Retinal pigment epithelial cell (primary cell): ENCODE results near the gene LPCAT1.

Source experiments
- DNase-seq: peaks from one replicate; pipeline ENCODE4 v3.0.0-alpha.2; 2010; ENCODE audit warnings: low read depth
- H3K4me3 ChIP-seq: 2 replicates; pipeline ENCODE4 v1.5.1; 2011; ENCODE audit warnings: mild to moderate bottlenecking, low read length, control low read depth, moderate library complexity
- CTCF ChIP-seq: conservative IDR thresholded peaks from 2 replicates; pipeline ENCODE4 v1.5.1; 2011; ENCODE audit warnings: low read depth, low read length, control low read depth, inconsistent platforms

LPCAT1 gene

GRCh38 chr5:1557114-1557873, 33.5 kb upstream of the LPCAT1 start:
- no peak overlapping the region for H3K4me3 ChIP-seq
- no peak for TF ChIP-seq CTCF
- DNase-seq, result no peak

GRCh38 chr5:1555808-1556731, 32.3 kb upstream of the LPCAT1 start:
- no peak for TF ChIP-seq CTCF

GRCh38 chr5:1555011-1555807, 31.4 kb upstream of the LPCAT1 start:
- no peak overlapping the region for H3K4me3 ChIP-seq
- DNase-seq, result peak; percentile 58
- no peak for TF ChIP-seq CTCF

More at GRCh38 chr5:1555808-1556731, 32.3 kb upstream of the LPCAT1 start:
- DNase-seq, result no peak
- H3K4me3 ChIP-seq, result no peak overlapping the region

GRCh38 chr5:1554410-1554967, 30.7 kb upstream of the LPCAT1 start:
- no peak for TF ChIP-seq CTCF
- no peak overlapping the region for H3K4me3 ChIP-seq
- DNase-seq, result no peak

GRCh38 chr5:1553539-1554409, 30.0 kb upstream of the LPCAT1 start:
- no peak for TF ChIP-seq CTCF
- no peak overlapping the region for H3K4me3 ChIP-seq
- DNase-seq, result no peak
